ENCODE results near the gene VAV2.
"Not testable (repeated sequence)": the region's sequence is repeated elsewhere in the genome, so short reads cannot be mapped to it uniquely, and the experiment has no call there.

VAV2 gene

GRCh38 chr9:133914442-133915342 lies 77.4 kb downstream of the VAV2 start:
- peak in 1 of 2 donors; percentile 29 for DNase-seq

GRCh38 chr9:133913571-133914369 lies 78.4 kb downstream of the VAV2 start:
- DNase-seq = no peak

GRCh38 chr9:133910855-133911514 lies 81.1 kb downstream of the VAV2 start:
- no peak for DNase-seq

GRCh38 chr9:133906932-133907910 lies 84.9 kb downstream of the VAV2 start:
- no peak for DNase-seq

GRCh38 chr9:133906218-133906617 lies 85.9 kb downstream of the VAV2 start:
- DNase-seq = no peak

GRCh38 chr9:133905493-133905892 lies 86.6 kb downstream of the VAV2 start:
- DNase-seq = no peak

- no peak for DNase-seq
Observed at GRCh38 chr9:133904346-133905090, 87.6 kb downstream of the VAV2 start.

- DNase-seq = no peak
Observed at GRCh38 chr9:133901184-133901835, 90.8 kb downstream of the VAV2 start.

- no peak for DNase-seq
Observed at GRCh38 chr9:133897675-133898074, 94.4 kb downstream of the VAV2 start.

GRCh38 chr9:133896007-133896406 lies 96.1 kb downstream of the VAV2 start:
- not testable (repeated sequence) for DNase-seq

GRCh38 chr9:133895335-133895734 lies 96.8 kb downstream of the VAV2 start:
- no peak for DNase-seq

- DNase-seq = no peak
Observed at GRCh38 chr9:133894377-133895321, 97.5 kb downstream of the VAV2 start.

GRCh38 chr9:133893191-133893994 lies 98.7 kb downstream of the VAV2 start:
- no peak for DNase-seq

- DNase-seq = no peak
Observed at GRCh38 chr9:133892193-133892920, 99.8 kb downstream of the VAV2 start.

GRCh38 chr9:133891741-133892140 lies 100.4 kb downstream of the VAV2 start:
- DNase-seq = no peak

- DNase-seq = no peak
Observed at GRCh38 chr9:133890583-133890982, 101.5 kb downstream of the VAV2 start.

- DNase-seq = no peak
Observed at GRCh38 chr9:133889584-133890301, 102.4 kb downstream of the VAV2 start.
